Smooth muscle cell (in vitro differentiated cells): ENCODE measurements around the gene TRRAP. TPM values are rescaled to one million over a fixed set of nuclear protein-coding genes. Genes with fewer than 3 reads are reported as not detected.

Experiments
- DNase-seq: peaks from one replicate; lab custom pipeline; 2025; ENCODE audit not compliant: unreplicated experiment; lab: John Stamatoyannopoulos, UW
- H2AFZ ChIP-seq: fragments of 200-600 bp; sonication (generic); 2 replicates; pipeline ENCODE4 v1.6.0; 2016; ENCODE audit warnings: antibody characterized with exemption, low read depth, mild to moderate bottlenecking
- H3F3A ChIP-seq: fragments of 200-600 bp; sonication (generic); 2 replicates; pipeline ENCODE4 v1.6.0; 2017; ENCODE audit warnings: antibody characterized with exemption, low read depth
- H3K27ac ChIP-seq: fragments of 200-600 bp; sonication (generic); 2 replicates; pipeline ENCODE4 v1.5.1; 2016; ENCODE audit warnings: low read depth, mild to moderate bottlenecking
- H3K27me3 ChIP-seq: fragments of 200-600 bp; sonication (generic); 2 replicates; pipeline ENCODE4 v1.6.1; 2016; ENCODE audit warnings: low read depth, mild to moderate bottlenecking
- H3K36me3 ChIP-seq: fragments of 200-600 bp; sonication (generic); 2 replicates; pipeline ENCODE4 v1.5.1; 2016; ENCODE audit warnings: low read depth
- H3K4me1 ChIP-seq: fragments of 200-600 bp; sonication (generic); 2 replicates; pipeline ENCODE4 v1.5.1; 2016; ENCODE audit warnings: low read depth
- H3K4me2 ChIP-seq: fragments of 200-600 bp; sonication (generic); 2 replicates; pipeline ENCODE4 v1.6.0; 2016; ENCODE audit warnings: mild to moderate bottlenecking
- H3K4me3 ChIP-seq: fragments of 200-600 bp; sonication (generic); 2 replicates; pipeline ENCODE4 v1.5.1; 2016; ENCODE audit warnings: mild to moderate bottlenecking
- H3K79me2 ChIP-seq: fragments of 200-600 bp; sonication (generic); 2 replicates; pipeline ENCODE4 v1.6.0; 2016; ENCODE audit warnings: low read depth, mild to moderate bottlenecking
- H3K9ac ChIP-seq: fragments of 200-600 bp; sonication (generic); 2 replicates; pipeline ENCODE4 v1.6.0; 2016; ENCODE audit warnings: low read depth
- H3K9me3 ChIP-seq: fragments of 200-600 bp; sonication (generic); replicated peaks from 2 replicates; pipeline ENCODE4 v1.5.1; 2016; ENCODE audit warnings: low read depth
- H4K20me1 ChIP-seq: fragments of 200-600 bp; sonication (generic); 2 replicates; pipeline ENCODE4 v1.6.0; 2016; ENCODE audit warnings: low read depth
- CTCF ChIP-seq: fragments of 200-600 bp; sonication (generic); IDR thresholded peaks from 2 replicates; pipeline ENCODE4 v1.5.1; 2017; ENCODE audit warnings: borderline replicate concordance, mild to moderate bottlenecking, antibody characterized with exemption; ENCODE audit not compliant: insufficient read depth, poor library complexity, severe bottlenecking
- WGBS: methylation state at CpG from one replicate; pipeline ENCODE4 v1.1.7; 2016; ENCODE audit warnings: low lambda C conversion rate; 5-methylcytosine and 5-hydroxymethylcytosine counted together
- polyA plus RNA-seq: library from polyadenylated mRNA; unstranded; fragments of >200 nt; fragmentation: Nextera tagmentation; extraction: Ambion mirVana; gene quantifications from 2 replicates; pipeline ENCODE4 v1.2.1, GENCODE V29; 2016
- total RNA-seq: library from RNA; depleted of rRNA; stranded (reverse); fragments of >200 nt; gene quantifications from 2 replicates; pipeline ENCODE4 v1.2.3, GENCODE V29; 2014

The TRRAP gene
- total and polyA plus RNA-seq, 2 experiments from 2014 or later = 3.9 to 24.8 TPM

GRCh38 chr7:98862203-98862602 lies 16.1 kb upstream of the TRRAP start:
- Histone ChIP-seq H3F3A (no peaks in the 10 kb centered on the region), H3K79me2 (no peaks in the 10 kb centered on the region), H3K4me3 (no peak overlapping the region), H3K36me3 (no peaks in the 10 kb centered on the region), H3K27ac (no peak overlapping the region), H3K9me3 (no peaks in the 10 kb centered on the region), H3K9ac (no peak overlapping the region), H2AFZ (no peak overlapping the region), H3K4me1 (no peaks in the 10 kb centered on the region), H4K20me1 (no peaks in the 10 kb centered on the region), H3K4me2 (no peak overlapping the region), H3K27me3 (no peaks in the 10 kb centered on the region)
- 65% methylated on average over 4 of the region's 4 CpGs for WGBS
- TF ChIP-seq CTCF = no peak
- DNase-seq = no peak

- H3K4me3 ChIP-seq = no peak overlapping the region
- no peak overlapping the region for H3K27ac ChIP-seq
- H3K36me3 ChIP-seq = no peaks in the 10 kb centered on the region
- peaks cover 1% of the 10 kb centered on the region for H3K27me3 ChIP-seq
- 94% methylated on average over 29 of the region's 29 CpGs for WGBS
- no peak overlapping the region for H3K4me2 ChIP-seq
- no peaks in the 10 kb centered on the region for H3K4me1 ChIP-seq
- H3F3A ChIP-seq = no peaks in the 10 kb centered on the region
- no peaks in the 10 kb centered on the region for H4K20me1 ChIP-seq
- no peak for TF ChIP-seq CTCF
- no peak for DNase-seq
- H3K79me2 ChIP-seq = no peaks in the 10 kb centered on the region
- H3K9me3 ChIP-seq = no peaks in the 10 kb centered on the region
- no peak overlapping the region for H3K9ac ChIP-seq
- no peak overlapping the region for H2AFZ ChIP-seq
Measured at GRCh38 chr7:98862716-98863420, 15.5 kb upstream of the TRRAP start.

- no peak overlapping the region for H3K9ac ChIP-seq
- no peaks in the 10 kb centered on the region for H3K4me1 ChIP-seq
- no peak for DNase-seq
Measured at GRCh38 chr7:98863601-98864000, 14.7 kb upstream of the TRRAP start.

More at GRCh38 chr7:98863601-98864000, 14.7 kb upstream of the TRRAP start:
- Histone ChIP-seq H3K9me3 (no peaks in the 10 kb centered on the region), H3K4me3 (no peak overlapping the region), H3K79me2 (no peaks in the 10 kb centered on the region), H2AFZ (no peak overlapping the region), H3K36me3 (no peaks in the 10 kb centered on the region), H4K20me1 (no peaks in the 10 kb centered on the region), H3K4me2 (no peak overlapping the region), H3K27me3 (peaks cover 8% of the 10 kb centered on the region), H3F3A (no peaks in the 10 kb centered on the region), H3K27ac (no peak overlapping the region)
- TF ChIP-seq CTCF = no peak
- WGBS = 83% methylated on average over 2 of the region's 2 CpGs
